ENCODE results near the gene KCNG2.

GRCh38 chr18:79859314-79859713 is 61.6 kb downstream of the KCNG2 start:
- no peak for TF ChIP-seq FOXM1 (IDR thresholded peaks at IDR 0.05; ENCODE audit: low read depth)
- TF ChIP-seq EZH2phosphoT487 (IDR thresholded peaks at IDR 0.05; ENCODE audit: borderline replicate concordance, low read depth): no peak
- no peak for TF ChIP-seq CTCF (IDR thresholded peaks at IDR 0.05)
- no peak for TF ChIP-seq FOXJ3 (CRISPR knock-in tag; IDR thresholded peaks at IDR 0.05)
- no peak for TF ChIP-seq MAX (IDR thresholded peaks at IDR 0.05; ENCODE audit: low read depth)
- TF ChIP-seq TAF1 (IDR thresholded peaks at IDR 0.05; ENCODE audit: borderline replicate concordance, low read depth, low read length): no peak
- TF ChIP-seq MXI1 (IDR thresholded peaks at IDR 0.05; ENCODE audit: low read depth, low read length): no peak
- no peak for TF ChIP-seq POLR2AphosphoS5 (IDR thresholded peaks at IDR 0.05; ENCODE audit: low read depth, low read length)
- no peak for TF ChIP-seq RAD21 (IDR thresholded peaks at IDR 0.05; ENCODE audit: low read length)
- no peak for TF ChIP-seq ZBTB33 (IDR thresholded peaks at IDR 0.05; ENCODE audit: borderline replicate concordance, low read depth)
- no peak for TF ChIP-seq EP300 (IDR thresholded peaks at IDR 0.05; ENCODE audit: borderline replicate concordance in 1 of 2, low read depth in 1 of 2, low read length in 1 of 2)
- no peak for TF ChIP-seq JUND (IDR thresholded peaks at IDR 0.05)
- TF ChIP-seq USF2 (IDR thresholded peaks at IDR 0.05; ENCODE audit: borderline replicate concordance, low read depth, low read length): no peak
- no peak for TF ChIP-seq RCOR1 (IDR thresholded peaks at IDR 0.05; ENCODE audit: low read length)

All from SK-N-SH (cell line).